ENCODE results near the gene ANKRD44.
A peak's percentile ranks its signal among the peaks of the same experiment; 100 is the strongest.
"Not testable (repeated sequence)": the region's sequence is repeated elsewhere in the genome, so short reads cannot be mapped to it uniquely, and the experiment has no call there.

Gene ANKRD44

DNA sequence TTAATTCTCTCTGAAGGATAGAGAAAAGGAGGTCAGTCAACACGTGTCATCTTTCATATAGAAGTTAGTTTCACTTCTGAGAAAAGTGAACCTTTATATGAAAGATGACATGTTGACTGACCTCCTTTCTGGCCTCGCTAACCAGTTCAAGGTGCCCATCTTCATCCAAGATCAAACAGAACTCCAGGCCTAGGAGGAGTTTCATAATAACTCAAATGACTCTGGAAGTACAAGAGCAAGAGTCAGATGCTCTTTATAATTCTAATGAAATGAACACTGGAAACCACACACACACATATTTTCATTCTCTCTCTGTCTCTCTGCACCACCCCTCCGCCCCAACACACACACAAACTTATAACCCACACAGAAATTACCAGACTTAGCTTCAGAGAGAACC lies 16.3 kb downstream of the ANKRD44 start:
- Histone ChIP-seq H3K9me3 (ENCODE audit: control insufficient read depth, low read length) (no peaks in the 10 kb centered on the region), H3K4me3 (ENCODE audit: insufficient read depth, low read depth, low read length, poor library complexity, severe bottlenecking) (peak overlapping the region; percentile 22), H3K4me1 (ENCODE audit: control insufficient read depth, insufficient read depth, low read length, poor library complexity, severe bottlenecking) (peaks cover 39% of the 10 kb centered on the region), H3K27ac (ENCODE audit: insufficient read depth, low read length, poor library complexity, severe bottlenecking) (peak overlapping the region; percentile 79), H3K36me3 (ENCODE audit: control insufficient read depth, insufficient read depth, low read length) (no peaks in the 10 kb centered on the region), H3K27me3 (replicated peaks; ENCODE audit: control insufficient read depth, insufficient read depth, low read length, poor library complexity, severe bottlenecking) (no peaks in the 10 kb centered on the region)
- DNase-seq = no peak

DNA sequence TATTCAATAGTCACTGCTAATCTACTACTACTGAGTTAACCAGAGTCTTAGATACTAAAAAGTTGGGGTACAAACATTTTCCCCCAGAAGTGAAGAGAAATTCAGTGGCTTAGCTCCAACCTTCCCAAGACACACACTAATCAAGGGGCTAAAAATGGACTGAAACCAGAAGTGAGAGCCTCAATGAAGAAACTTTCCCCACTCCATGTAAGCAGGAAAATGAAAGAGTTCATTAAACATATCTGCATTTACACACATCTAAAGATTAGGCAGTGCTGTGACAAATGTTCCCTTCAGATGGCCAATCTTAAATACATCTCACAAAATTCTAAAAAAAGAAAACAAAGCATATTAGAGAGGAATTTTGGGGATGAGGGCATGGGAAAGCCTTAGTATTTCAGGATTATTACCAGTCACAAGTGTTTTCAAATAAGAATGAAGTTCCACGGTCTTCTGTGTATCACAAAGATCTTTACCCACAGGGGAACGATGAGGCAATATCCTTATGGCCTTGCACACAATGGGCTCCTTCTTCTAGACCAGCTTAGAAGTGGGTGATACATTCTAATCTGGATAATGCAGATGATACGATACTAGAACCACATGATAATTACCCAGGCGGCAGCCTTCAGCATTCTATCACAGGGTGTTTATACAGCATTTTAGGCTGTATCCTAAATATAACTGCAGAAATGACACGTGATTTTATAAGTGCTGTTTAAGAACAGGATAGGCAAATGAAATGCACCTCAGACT lies 17.1 kb downstream of the ANKRD44 start:
- Histone ChIP-seq H3K4me3 (ENCODE audit: insufficient read depth, low read depth, low read length, poor library complexity, severe bottlenecking) (peak overlapping the region; percentile 22), H3K9me3 (ENCODE audit: control insufficient read depth, low read length) (no peaks in the 10 kb centered on the region), H3K36me3 (ENCODE audit: control insufficient read depth, insufficient read depth, low read length) (no peaks in the 10 kb centered on the region), H3K27ac (ENCODE audit: insufficient read depth, low read length, poor library complexity, severe bottlenecking) (peak overlapping the region; percentile 79), H3K4me1 (ENCODE audit: control insufficient read depth, insufficient read depth, low read length, poor library complexity, severe bottlenecking) (peaks cover 44% of the 10 kb centered on the region), H3K27me3 (replicated peaks; ENCODE audit: control insufficient read depth, insufficient read depth, low read length, poor library complexity, severe bottlenecking) (no peaks in the 10 kb centered on the region)
- peak in 1 of 3 donors; percentile 29 for DNase-seq

DNA sequence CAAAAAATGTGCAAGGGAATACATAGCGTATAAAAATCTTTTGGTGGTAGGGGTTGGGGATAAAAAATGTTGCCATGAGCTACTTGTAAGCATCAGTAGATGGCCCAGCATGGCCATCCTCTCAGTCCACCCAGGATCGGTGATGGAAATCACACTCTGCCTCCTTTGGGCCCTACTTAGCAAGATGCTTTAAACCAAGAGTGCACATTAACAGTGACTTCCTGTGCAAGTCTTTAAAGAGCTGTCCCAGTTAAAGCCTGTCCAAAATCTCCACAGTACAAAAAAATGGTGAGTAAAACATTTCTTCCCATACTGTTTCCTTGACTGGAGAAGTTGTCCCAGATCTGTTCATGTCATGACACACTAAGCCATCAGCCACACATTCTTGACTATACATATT lies 18.0 kb downstream of the ANKRD44 start:
- H3K27me3 ChIP-seq (replicated peaks; ENCODE audit: control insufficient read depth, insufficient read depth, low read length, poor library complexity, severe bottlenecking) = no peaks in the 10 kb centered on the region
- no peak for DNase-seq
- peak overlapping the region; percentile 22 for H3K4me3 ChIP-seq (ENCODE audit: insufficient read depth, low read depth, low read length, poor library complexity, severe bottlenecking)
- H3K9me3 ChIP-seq (ENCODE audit: control insufficient read depth, low read length) = no peaks in the 10 kb centered on the region
- peaks cover 43% of the 10 kb centered on the region for H3K4me1 ChIP-seq (ENCODE audit: control insufficient read depth, insufficient read depth, low read length, poor library complexity, severe bottlenecking)
- no peaks in the 10 kb centered on the region for H3K36me3 ChIP-seq (ENCODE audit: control insufficient read depth, insufficient read depth, low read length)
- H3K27ac ChIP-seq (ENCODE audit: insufficient read depth, low read length, poor library complexity, severe bottlenecking) = peak overlapping the region; percentile 79

DNA sequence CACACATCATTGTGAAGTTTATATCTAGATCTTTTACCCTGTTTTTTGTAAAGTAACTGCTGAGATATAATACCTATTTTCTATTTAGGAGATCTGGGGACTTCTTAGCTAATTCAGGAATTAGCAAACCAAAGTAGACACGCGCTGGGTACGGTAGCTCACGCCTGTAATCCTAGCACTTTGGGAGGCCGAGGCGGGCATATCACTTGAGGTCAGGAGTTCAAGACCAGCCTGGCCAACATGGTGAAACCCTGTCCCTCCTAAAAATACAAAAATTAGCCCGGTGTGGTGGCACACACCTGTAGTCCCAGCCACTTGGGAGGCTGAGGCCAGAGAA lies 23.0 kb downstream of the ANKRD44 start:
- not testable (repeated sequence) for H3K4me3 ChIP-seq (ENCODE audit: insufficient read depth, low read depth, low read length, poor library complexity, severe bottlenecking); H3K9me3 ChIP-seq (ENCODE audit: control insufficient read depth, low read length); H3K27me3 ChIP-seq (replicated peaks; ENCODE audit: control insufficient read depth, insufficient read depth, low read length, poor library complexity, severe bottlenecking); DNase-seq; H3K36me3 ChIP-seq (ENCODE audit: control insufficient read depth, insufficient read depth, low read length)
- H3K27ac ChIP-seq (ENCODE audit: insufficient read depth, low read length, poor library complexity, severe bottlenecking) = peak overlapping the region; percentile 55
- H3K4me1 ChIP-seq (ENCODE audit: control insufficient read depth, insufficient read depth, low read length, poor library complexity, severe bottlenecking) = peaks cover 58% of the 10 kb centered on the region

- H3K36me3 ChIP-seq (ENCODE audit: control insufficient read depth, insufficient read depth, low read length) = no peaks in the 10 kb centered on the region
- H3K4me3 ChIP-seq (ENCODE audit: insufficient read depth, low read depth, low read length, poor library complexity, severe bottlenecking) = no peak overlapping the region
- H3K27me3 ChIP-seq (replicated peaks; ENCODE audit: control insufficient read depth, insufficient read depth, low read length, poor library complexity, severe bottlenecking) = no peaks in the 10 kb centered on the region
- H3K9me3 ChIP-seq (ENCODE audit: control insufficient read depth, low read length) = no peaks in the 10 kb centered on the region
- DNase-seq = peak in 1 of 3 donors; percentile 45
- H3K4me1 ChIP-seq (ENCODE audit: control insufficient read depth, insufficient read depth, low read length, poor library complexity, severe bottlenecking) = peaks cover 60% of the 10 kb centered on the region
- peak overlapping the region; percentile 55 for H3K27ac ChIP-seq (ENCODE audit: insufficient read depth, low read length, poor library complexity, severe bottlenecking)
These were observed 23.6 kb downstream of the ANKRD44 start for GRCh38 chr2:197286805-197287595.

- H3K4me3 ChIP-seq (ENCODE audit: insufficient read depth, low read depth, low read length, poor library complexity, severe bottlenecking) = no peak overlapping the region
- H3K9me3 ChIP-seq (ENCODE audit: control insufficient read depth, low read length) = no peaks in the 10 kb centered on the region
- no peak for DNase-seq
- H3K36me3 ChIP-seq (ENCODE audit: control insufficient read depth, insufficient read depth, low read length) = no peaks in the 10 kb centered on the region
- H3K27ac ChIP-seq (ENCODE audit: insufficient read depth, low read length, poor library complexity, severe bottlenecking) = peak overlapping the region; percentile 39
- H3K27me3 ChIP-seq (replicated peaks; ENCODE audit: control insufficient read depth, insufficient read depth, low read length, poor library complexity, severe bottlenecking) = no peaks in the 10 kb centered on the region
- peaks cover 71% of the 10 kb centered on the region for H3K4me1 ChIP-seq (ENCODE audit: control insufficient read depth, insufficient read depth, low read length, poor library complexity, severe bottlenecking)
These were observed 25.2 kb downstream of the ANKRD44 start for GRCh38 chr2:197285361-197285760.

DNA sequence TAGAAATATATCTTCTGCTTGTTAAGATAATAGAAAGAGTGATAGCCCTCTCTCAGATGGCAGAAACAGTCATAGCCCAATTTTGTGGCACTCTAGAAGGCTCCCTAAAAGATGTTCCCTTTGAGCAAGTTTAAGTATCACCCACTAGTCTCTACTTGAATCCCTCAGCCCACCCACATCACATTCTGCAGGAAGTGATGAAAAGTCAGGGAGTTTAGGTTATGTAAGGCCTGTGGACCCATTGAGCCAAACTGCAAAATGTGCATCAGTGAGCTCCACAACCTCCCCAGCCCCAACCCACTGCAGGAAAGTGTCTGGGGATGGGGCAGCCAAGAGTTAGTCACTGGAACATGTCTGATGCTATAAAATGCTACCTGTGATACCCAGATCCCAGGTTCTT lies 25.6 kb downstream of the ANKRD44 start:
- Histone ChIP-seq H3K27ac (ENCODE audit: insufficient read depth, low read length, poor library complexity, severe bottlenecking) (peak overlapping the region; percentile 39), H3K36me3 (ENCODE audit: control insufficient read depth, insufficient read depth, low read length) (no peaks in the 10 kb centered on the region), H3K4me1 (ENCODE audit: control insufficient read depth, insufficient read depth, low read length, poor library complexity, severe bottlenecking) (peaks cover 74% of the 10 kb centered on the region), H3K27me3 (replicated peaks; ENCODE audit: control insufficient read depth, insufficient read depth, low read length, poor library complexity, severe bottlenecking) (no peaks in the 10 kb centered on the region), H3K9me3 (ENCODE audit: control insufficient read depth, low read length) (no peaks in the 10 kb centered on the region), H3K4me3 (ENCODE audit: insufficient read depth, low read depth, low read length, poor library complexity, severe bottlenecking) (no peak overlapping the region)
- no peak for DNase-seq

- Histone ChIP-seq H3K4me1 (ENCODE audit: control insufficient read depth, insufficient read depth, low read length, poor library complexity, severe bottlenecking) (peaks cover 74% of the 10 kb centered on the region), H3K27ac (ENCODE audit: insufficient read depth, low read length, poor library complexity, severe bottlenecking) (peak overlapping the region; percentile 15), H3K4me3 (ENCODE audit: insufficient read depth, low read depth, low read length, poor library complexity, severe bottlenecking) (no peak overlapping the region), H3K9me3 (ENCODE audit: control insufficient read depth, low read length) (no peaks in the 10 kb centered on the region), H3K27me3 (replicated peaks; ENCODE audit: control insufficient read depth, insufficient read depth, low read length, poor library complexity, severe bottlenecking) (no peaks in the 10 kb centered on the region), H3K36me3 (ENCODE audit: control insufficient read depth, insufficient read depth, low read length) (no peaks in the 10 kb centered on the region)
- no peak for DNase-seq
These were observed 29.2 kb downstream of the ANKRD44 start for GRCh38 chr2:197281421-197281820.

DNA sequence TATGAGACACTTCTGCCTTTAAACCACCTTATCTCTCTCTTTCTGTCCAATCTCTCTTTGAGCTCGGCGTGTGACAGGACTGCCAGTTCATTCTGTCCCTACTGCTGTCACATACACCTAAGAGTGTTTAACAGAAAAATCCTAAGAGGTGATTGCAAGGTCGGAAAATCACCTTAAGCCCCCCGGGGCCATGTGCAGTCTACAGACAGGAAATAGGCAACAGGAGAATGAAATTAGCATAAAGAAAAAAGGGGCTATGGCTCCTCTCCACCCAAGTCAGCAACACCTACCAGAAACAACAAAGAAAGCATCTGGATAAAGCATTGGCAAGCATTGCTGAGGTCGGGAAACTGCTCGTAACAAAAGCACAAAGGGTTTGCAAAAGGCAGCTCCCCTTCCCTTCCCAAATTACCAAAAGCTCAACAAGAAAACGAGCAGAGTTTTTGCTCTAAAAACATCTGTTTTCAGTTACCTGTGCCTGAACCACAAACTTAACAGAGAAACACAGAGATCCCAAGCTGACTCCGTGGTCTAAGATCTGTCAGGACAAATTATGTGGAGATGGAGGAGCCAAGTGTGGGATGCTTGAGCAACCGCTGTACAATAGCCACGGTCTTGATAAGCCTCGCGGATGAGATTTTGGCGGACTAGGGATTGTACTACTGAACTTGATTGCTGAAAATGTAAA lies 30.4 kb downstream of the ANKRD44 start:
- peak overlapping the region; percentile 31 for H3K27ac ChIP-seq (ENCODE audit: insufficient read depth, low read length, poor library complexity, severe bottlenecking)
- H3K4me3 ChIP-seq (ENCODE audit: insufficient read depth, low read depth, low read length, poor library complexity, severe bottlenecking) = peak overlapping the region; percentile 17
- no peaks in the 10 kb centered on the region for H3K36me3 ChIP-seq (ENCODE audit: control insufficient read depth, insufficient read depth, low read length)
- peaks cover 64% of the 10 kb centered on the region for H3K4me1 ChIP-seq (ENCODE audit: control insufficient read depth, insufficient read depth, low read length, poor library complexity, severe bottlenecking)
- no peaks in the 10 kb centered on the region for H3K27me3 ChIP-seq (replicated peaks; ENCODE audit: control insufficient read depth, insufficient read depth, low read length, poor library complexity, severe bottlenecking)
- H3K9me3 ChIP-seq (ENCODE audit: control insufficient read depth, low read length) = no peaks in the 10 kb centered on the region
- no peak for DNase-seq
